Superior temporal gyrus (tissue), 1 donor: ENCODE results near the gene AAGAB.
"Not testable (repeated sequence)": the region's sequence is repeated elsewhere in the genome, so short reads cannot be mapped to it uniquely, and the experiment has no call there.

Source experiments
- DNase-seq: peaks from one replicate; pipeline ENCODE4 v3.0.0-alpha.2; 2016; ENCODE audit errors: extremely low spot score

The AAGAB gene

DNA sequence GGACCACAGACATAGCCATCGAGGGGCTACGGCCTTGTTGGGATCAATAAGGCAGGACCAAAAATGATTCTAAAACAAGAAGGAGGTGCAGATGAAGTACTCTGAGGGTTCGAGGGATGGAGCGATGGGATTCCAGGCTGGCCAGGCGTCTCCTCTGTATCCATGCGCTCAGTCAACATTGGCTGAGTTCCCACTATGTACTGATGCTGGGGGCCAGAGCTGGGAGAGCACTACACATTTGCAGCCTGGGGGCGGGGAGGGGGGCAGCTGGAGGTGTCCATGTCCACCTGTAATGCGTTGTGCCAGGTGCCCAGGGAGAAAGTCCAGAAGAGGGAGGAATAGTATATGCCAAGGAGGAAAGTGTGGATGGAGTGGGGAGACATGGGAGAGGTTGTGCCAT lies 81.5 kb downstream of the AAGAB start:
- no peak for DNase-seq

DNA sequence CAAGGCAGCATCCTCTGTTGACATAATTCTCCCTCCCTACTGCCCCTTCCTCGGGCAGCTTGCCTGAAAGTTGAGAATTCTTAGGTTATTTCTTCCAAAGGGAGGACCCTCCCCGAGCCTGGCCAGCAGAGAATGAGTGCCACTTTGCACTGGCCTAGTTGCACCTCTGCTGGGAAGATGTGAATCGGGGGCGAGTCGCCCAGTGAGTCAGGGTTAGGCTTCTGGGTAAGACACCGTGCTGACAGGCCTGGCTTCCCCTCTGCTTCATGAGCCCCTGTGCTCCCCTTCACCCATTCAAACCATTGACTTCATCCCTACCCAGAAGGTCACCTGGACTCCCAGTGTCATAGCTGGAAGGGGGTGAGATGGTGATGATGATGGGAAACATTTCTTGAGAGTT lies 82.3 kb downstream of the AAGAB start:
- DNase-seq: no peak

DNA sequence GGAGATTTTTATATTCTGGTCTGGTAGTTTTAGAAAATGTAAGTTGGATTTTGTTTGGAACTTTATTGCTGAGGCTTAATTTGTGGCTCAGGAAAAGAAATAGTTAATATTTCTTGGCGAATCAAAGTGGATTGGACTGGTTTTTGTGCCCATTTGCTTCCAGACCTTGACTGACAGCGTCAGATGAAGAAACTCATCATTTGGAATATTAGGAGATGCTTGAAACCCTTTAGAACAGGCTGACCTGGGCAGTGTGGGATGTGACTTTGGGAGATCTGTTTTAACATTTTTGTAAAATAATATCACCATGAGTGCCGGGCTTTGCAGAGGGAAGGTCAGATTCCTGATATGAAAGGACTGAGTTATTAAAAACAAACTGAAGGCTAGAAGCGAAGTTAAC lies 83.0 kb downstream of the AAGAB start:
- no peak for DNase-seq

DNA sequence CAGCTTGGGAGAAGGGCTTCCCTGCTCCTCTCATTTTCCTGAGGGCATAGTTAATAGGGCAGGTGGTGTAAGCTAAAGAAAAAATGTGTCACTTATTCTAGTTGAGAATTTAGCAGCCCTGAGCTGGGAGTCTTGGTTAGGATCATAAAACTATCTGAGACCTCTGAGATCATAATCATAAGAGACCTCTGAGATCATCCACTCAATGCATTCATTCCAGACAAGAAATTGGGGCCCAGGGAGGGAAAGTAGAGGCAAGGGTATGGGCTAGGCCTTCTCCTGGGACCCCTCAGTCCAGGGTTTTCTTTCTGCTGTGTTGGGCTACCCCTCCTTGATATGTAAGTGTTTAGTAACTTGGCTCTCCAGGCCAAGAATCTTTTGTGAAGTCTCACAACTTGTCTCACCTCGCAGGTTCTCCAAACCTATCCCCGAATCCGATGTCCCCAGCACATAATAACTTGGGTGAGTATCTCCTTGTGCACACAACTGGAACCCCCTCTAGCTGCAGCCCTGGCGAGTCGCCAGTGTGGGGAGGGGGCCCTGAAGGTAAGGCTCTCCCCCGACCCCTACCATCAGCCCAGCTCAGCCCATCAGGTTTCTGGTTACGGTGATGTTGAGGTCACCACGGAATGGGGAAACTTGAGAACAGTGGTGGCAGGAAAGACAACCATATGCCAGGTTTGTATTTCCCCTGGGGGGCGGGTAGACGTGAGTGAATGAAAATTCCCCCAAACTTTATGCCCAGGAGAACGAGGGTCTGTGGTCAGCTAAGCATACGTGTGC lies 84.1 kb downstream of the AAGAB start:
- DNase-seq: no peak

DNA sequence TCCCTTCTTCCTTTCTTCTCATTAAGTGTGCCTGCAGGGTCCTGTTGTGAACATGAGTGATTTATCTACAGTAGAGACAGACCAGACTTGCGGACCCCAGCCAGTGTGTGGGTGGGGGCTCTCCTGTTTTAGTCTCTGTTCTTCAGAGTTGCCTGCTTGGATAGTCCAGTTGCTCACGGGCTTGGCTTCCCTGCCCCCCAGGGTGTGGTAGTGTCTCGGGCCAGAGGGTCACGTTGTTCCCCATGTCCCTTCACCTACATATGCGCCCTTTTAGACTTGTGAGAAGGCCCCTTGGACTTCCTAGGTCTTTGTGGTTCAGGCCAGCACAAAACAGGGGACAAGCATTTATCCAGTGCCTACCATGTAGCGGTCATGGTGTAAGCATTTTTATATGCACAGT lies 85.8 kb downstream of the AAGAB start:
- no peak for DNase-seq

DNA sequence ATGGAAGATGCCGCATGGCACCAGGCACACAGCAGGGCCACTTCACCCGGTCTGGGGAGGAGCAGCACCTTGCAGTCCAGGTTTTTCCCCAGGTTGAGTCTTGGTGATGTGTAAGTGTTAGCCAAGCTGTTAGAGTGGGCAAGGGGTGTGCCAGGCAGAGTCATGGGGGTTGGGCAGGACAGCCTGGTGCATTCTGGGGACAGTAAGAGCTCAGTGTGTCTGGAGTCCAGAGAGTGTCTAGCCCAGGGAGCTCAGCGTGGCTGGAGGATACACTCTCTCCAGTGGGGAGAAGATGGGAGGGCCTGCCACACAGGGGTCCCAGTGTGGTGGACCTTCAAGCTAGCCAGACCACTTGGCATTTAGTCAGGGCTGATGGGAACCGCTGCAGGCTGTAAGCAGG lies 87.4 kb downstream of the AAGAB start:
- no peak for DNase-seq

DNA sequence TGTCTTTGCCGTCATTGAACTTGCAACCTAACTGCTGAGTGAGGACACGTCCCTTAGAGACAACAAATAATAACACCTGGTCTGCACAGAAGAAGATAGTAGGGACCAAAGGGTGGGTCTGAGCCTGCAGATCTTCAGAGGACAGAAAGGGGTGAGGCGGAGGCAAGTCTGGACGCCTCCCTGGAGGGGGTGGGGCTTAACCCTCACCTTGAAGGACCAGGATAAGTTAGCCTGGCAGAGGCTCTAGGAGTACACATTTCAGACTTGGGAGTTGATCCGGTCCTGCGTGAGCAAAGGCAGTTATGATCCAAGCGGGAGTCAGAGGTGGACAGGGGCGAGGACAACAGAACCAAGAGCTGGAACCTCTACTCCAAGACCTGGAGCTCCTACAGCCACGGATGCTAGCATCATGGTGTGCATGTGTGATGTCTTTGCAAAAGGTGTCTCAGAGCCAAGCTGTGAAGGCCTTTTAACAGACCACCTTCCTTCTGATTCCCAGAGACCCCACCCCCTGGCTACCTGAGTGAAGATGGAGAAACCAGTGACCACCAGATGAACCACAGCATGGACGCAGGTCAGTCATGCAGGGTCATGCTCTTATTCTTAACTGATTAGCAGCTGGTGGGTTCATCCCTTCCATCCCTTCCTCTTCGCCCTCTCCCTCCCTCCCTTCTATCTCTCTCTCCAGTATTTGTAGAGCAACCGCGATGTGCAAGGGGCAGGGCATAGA lies 88.0 kb downstream of the AAGAB start:
- no peak for DNase-seq

DNA sequence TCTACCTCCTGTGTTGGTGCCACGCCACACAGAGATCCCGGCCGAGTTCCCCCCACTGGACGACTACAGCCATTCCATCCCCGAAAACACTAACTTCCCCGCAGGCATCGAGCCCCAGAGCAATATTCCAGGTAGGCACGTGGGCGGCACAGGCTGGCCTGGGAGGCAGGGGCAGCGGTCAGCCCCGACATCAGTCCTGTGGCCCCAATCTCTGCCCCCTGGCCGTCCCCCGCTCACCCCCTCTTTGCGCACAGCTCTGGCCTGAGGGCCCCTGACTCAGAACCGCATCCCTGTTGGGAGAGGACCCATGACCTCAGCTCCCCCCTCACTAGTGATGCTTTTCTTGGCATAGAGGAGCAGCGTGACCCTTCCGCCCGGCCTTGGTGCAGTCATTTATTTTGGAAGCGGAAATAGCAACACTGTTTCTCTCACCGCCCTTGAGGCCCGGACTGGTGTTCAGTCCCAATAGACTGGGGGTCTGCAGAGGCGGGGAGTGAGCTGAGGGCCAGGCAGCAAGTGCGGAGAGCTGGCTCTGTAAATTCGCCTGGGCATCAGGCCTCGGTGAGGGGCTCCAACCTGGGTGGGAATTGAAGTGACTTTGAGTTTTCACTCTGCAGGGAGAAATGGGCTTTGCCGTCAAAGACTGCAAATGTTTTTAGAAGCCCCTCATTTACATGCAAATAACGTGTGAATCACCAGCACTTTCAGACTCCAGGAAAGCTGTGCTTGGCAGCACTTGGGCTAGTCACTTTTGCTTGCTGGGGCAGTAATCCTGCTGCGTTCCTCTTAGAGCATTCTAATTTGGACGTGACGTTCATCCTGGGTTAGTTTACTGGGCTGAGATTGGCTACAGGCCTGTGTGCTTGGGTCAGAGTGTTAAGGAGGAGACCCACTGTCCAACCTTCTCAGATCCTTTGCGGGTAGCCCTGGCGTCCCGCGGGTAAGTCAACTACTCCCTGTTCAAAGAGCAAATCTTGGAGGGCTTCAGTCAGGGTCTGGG lies 88.9 kb downstream of the AAGAB start:
- DNase-seq: no peak

DNA sequence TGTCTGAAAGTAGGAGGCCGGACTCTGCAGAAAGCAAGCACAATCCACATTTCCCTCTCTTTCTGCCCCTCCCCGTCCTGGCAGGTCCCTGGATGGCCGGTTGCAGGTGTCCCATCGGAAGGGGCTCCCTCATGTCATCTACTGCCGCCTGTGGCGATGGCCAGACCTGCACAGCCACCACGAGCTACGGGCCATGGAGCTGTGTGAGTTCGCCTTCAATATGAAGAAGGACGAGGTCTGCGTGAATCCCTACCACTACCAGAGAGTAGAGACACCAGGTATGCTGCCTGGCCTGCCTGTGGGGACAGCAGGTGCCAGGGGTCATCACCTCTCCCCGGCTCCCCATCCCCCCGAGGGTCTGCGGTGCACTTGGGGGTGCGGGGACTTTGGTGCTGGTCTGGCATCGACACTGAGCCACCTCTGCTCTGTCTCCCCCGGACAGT lies 89.6 kb downstream of the AAGAB start:
- no peak for DNase-seq

DNA sequence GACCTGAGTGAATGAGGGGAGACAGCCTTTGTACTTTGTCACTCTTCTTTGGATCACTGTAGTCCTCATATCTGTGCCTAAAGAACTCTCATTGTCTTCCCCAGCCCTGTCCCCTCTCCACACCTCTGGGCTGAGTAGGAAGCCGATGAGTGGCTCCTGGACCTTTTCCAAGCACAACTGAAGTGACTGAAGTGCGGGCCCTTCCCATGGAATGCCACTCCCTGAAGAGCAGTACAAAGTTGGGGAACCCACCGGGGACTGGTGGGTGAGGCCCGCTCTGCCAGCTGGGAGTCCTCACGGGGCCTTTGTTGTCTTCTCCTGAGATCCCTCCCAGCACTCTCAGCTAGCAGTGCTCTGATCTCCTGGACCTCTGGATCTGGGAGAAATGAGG lies 90.1 kb downstream of the AAGAB start:
- no peak for DNase-seq

DNA sequence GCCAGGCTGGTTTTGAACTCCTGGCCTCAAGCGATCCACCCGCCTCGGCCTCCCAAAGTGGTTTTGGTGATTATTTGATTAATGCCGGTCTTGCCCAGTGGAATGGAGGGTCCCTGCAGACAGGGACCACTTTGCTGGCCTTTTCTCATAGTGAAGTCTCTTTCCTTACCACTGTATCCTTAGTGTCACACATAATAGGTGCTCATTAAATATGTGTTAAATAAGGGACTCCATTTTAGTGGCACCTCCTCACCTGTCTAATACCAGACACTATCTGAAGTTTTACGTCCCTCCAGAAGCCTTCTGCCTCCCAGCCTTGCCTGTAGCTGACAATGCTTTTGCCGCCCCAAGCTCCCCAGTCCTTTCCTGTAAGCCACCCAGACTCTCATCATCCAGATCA lies 91.3 kb downstream of the AAGAB start:
- DNase-seq: no peak

DNA sequence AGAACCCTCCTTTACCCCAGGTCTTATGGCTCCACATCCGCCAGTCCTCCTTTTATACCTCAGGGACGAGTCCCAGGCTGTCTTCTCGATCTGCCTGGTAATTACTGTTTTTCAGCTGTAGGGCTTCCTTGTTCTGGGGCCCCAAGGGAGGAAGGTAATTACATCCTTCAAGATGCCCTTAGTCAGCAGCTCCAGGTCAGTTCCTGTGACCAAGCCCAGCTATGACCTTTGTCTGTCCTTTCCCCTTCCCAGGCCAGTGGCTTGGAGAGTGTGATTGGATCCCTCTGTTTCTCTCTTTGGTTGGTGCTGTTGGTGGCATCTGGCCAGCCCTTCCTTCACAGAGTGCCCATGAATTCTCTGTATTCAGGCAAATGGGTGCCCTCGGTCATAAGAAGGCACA lies 92.6 kb downstream of the AAGAB start:
- DNase-seq: no peak

DNA sequence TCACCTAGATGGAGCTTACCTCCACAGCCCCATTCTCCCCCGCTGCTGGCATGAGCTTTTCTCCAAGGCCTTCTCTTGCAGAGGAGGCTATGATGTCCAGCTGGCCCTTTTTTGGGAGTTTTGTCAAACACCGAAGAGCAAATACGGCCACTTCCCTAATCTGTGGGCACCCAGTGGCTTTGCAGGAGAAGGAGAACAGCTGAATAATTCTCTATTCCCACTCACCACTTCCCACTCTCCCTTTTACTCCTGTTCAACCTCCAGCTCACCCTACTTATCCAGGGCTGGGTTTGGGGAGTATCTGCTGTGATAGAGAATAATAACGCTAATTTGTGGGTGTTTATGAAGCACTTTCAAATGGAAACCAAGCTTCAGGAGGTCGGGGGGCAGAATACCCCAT lies 93.0 kb downstream of the AAGAB start:
- DNase-seq: no peak

DNA sequence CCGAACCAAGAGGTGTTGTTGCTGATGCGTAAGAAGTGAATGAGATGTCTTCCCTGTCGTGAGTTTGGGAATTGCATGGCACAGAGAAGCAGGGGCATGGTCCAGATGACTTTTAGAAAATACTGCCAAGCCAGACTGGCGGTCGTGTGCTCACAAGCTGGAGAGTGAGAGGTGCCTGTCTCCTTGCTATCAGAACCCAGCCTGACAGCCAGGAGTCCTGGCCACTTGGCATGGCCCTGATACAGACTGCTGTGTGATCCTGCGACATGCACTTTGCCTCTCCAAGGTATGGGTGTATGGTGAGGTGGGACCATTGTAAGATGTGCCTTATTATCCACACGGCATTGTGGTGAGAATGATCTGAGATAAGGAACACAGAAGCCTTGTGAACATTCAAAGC lies 96.1 kb downstream of the AAGAB start:
- DNase-seq: no peak

DNA sequence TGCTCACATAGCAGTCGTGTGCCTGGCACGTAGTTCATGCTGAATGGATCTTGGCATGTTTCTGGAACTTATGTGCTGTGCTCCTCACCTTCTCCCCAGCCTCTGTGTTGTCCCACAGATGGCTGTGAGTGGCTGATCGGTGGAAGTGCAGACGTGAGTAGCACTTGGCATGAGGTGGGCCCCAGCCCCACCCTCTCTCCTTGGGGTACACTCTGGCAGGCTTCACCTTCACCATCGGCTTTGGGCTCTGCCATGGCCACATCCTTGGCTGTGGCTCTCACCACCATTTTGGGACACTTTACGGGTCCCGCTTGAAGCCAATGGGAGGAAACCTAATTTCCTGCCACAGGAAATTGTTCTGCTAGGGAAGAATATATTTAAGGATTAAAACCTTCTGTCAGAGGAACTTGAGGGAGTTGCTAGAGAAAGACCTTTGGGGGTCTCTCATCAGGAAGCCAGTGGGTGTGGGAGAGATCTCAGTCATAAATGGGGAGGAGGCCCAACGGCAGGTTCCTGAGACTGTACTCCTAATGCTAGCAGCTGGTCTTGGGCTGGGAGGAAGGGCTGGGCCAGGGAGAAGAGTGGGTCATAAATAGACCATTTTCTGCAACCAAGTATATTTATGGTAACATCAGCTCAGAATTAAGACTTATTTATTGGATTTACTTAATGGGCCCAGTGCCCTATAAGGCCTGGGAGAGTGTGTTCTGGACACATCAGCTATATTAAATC lies 96.8 kb downstream of the AAGAB start:
- DNase-seq: no peak

DNA sequence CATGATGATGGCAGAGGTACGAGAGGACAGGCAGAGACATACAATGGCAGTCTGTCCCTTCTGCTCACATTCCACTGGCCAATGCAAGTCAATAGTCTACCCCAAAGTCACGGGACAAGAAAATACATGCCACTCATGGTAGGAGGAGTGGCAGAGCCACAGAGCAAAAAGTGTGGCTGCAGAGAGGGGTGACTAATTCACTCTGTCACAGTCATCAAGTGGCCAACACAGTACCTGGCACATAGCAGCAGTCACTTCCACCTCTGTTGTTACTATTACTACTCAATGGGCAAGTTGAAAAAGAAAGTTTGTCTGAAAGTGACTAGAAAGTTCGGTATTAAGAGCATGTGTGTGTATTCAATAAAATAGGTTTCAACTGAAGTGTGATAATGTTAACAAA lies 97.6 kb downstream of the AAGAB start:
- no peak for DNase-seq

DNA sequence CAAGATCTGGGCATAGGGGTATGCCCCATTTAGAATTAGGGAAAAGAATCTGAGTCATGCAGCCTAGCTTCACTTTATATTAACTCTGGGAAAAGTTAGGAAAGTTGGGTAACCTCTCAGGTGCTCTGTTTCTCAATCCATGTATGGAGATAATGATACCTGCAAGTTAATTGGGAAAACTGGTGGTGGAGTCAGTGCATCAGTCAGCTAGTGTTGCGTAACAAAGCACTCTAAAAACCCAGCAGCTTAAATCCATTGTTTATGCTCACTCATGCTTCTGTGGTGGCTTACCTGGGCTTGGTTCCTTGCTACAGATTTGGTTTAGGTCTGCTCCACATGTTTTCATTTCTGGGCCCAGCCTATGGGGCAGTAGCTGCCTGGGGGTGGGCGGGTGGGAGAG lies 98.0 kb downstream of the AAGAB start:
- DNase-seq: no peak

DNA sequence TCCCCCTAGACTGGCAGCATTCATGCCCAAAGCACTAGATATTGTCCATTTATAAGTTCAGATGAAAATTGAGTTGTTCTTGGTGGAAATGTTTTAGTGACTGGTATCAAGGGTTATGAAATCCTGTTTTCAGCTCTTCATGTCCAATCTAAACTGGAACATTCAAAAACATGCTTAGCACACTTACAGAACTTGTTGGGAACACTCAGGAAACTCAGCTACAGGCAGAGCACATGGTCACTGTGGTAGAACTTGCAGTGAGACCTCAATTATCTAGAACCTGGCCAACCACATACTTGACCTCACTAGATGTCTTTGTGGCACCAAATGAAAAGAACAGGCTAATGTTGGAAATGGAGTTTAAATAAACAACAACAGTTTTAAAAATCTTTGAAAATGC lies 100.2 kb downstream of the AAGAB start:
- DNase-seq: no peak

DNA sequence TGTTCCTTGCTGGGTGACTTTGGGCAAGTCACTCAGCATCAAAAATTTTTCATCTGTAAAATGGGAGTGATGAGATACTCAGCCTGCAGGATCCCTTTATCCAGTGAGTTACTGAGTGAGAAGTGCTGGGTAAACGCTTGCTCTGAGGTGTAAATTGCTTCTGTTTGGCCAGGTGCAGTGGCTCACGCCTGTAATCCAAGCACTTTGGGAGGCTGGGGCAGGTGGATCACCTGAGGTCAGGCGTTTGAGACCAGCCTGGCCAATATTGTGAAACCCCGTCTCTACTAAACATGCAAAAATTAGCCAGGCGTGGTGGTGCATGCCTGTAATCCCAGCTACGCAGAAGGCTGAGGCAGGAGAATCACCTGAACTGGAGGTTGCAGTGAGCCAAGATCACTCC lies 101.4 kb downstream of the AAGAB start:
- not testable (repeated sequence) for DNase-seq

DNA sequence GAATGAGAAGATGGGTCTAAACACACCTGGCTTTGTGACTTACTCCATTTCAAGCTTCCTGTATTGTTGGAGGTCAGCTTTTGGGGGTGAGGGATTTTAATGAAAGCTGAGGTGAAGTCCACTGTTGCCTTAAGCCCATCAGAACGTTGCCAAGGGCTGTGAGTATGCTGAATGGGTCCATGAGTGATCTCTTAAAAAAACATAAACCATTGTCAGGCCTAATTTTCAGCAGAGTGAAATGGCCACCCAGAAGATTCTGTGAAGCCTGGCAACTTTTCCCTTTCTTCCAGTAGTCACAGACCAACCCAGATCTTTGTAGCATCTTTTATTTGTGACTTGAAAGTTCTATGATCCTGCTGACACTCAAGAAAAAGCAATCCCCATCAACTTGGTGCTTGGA lies 102.0 kb downstream of the AAGAB start:
- DNase-seq: no peak
